Hepatocyte (in vitro differentiated cells): Measurements from ENCODE around the gene PPARA.

Experiments used
- EZH2 ChIP-seq: fragments of 200-600 bp; sonication (generic); IDR thresholded peaks from 2 replicates; pipeline ENCODE4 v1.6.1; 2016; ENCODE audit warnings: antibody characterized with exemption, mild to moderate bottlenecking, borderline replicate concordance
- EZH2phosphoT487 ChIP-seq: fragments of 200-600 bp; sonication (generic); IDR thresholded peaks from one replicate; pipeline ENCODE4 v1.6.1; 2018; ENCODE audit warnings: antibody characterized with exemption, mild to moderate bottlenecking, low read depth, moderate library complexity; ENCODE audit not compliant: unreplicated experiment, severe bottlenecking

DNA sequence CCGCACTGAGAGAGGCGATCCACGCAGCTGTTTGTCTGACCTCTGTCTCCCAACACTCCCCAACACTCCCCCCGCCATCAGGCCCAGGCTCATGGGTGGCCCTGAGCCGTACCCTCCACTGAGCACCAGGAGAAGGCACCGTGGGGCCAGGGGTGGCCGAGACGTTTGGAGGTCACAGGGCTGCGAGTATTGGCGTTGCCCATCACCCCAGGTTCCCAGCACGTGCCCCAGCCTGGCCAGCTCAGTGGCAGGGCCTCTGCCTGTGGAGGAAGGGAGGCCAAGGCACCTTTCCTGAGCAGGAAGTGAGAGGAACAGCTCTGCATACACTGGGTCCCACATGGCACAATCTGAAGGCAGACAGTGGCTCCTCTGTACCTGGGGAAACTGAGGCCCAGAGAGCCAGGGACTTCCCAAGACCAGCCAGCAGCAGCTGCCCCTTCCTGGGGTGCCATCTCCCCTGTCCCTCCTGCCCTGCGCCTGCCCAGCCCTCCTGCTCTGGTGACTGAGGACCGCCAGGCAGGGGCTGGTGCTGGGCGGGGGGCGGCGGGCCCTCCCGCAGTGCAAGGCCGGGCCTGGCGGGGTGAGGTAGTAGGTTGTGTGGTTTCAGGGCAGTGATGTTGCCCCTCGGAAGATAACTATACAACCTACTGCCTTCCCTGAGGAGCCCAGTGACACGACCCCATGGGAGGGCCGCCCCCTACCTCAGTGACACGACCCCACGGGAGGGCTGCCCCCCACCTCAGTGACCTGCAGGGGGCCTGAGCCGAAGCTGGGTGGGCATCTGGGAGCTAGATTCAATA lies 37.0 kb upstream of the PPARA start:
- TF ChIP-seq EZH2 (no peak), EZH2phosphoT487 (no peak)
